ENCODE data around the gene CERKL.

The CERKL gene

GRCh38 chr2:181575024-181575649 lies 81.8 kb downstream of the CERKL start:
- DNase-seq (ENCODE audit: low read depth in 1 of 2, low spot score in 1 of 2), result no peak

GRCh38 chr2:181574321-181574720 lies 82.6 kb downstream of the CERKL start:
- DNase-seq (ENCODE audit: low read depth in 1 of 2, low spot score in 1 of 2), result no peak

GRCh38 chr2:181573140-181573736 lies 83.7 kb downstream of the CERKL start:
- DNase-seq (ENCODE audit: low read depth in 1 of 2, low spot score in 1 of 2), result no peak

- DNase-seq (ENCODE audit: low read depth in 1 of 2, low spot score in 1 of 2), result no peak
These were observed 85.9 kb downstream of the CERKL start for GRCh38 chr2:181570833-181571661.

GRCh38 chr2:181570059-181570458 lies 86.8 kb downstream of the CERKL start:
- no peak for DNase-seq (ENCODE audit: low read depth in 1 of 2, low spot score in 1 of 2)

- DNase-seq (ENCODE audit: low read depth in 1 of 2, low spot score in 1 of 2), result no peak
These were observed 90.4 kb downstream of the CERKL start for GRCh38 chr2:181566334-181567032.

- no peak for DNase-seq (ENCODE audit: low read depth in 1 of 2, low spot score in 1 of 2)
These were observed 93.7 kb downstream of the CERKL start for GRCh38 chr2:181563101-181563692.

- DNase-seq (ENCODE audit: low read depth in 1 of 2, low spot score in 1 of 2), result no peak
These were observed 98.5 kb downstream of the CERKL start for GRCh38 chr2:181558371-181558770.

GRCh38 chr2:181554061-181554830 lies 102.7 kb downstream of the CERKL start:
- no peak for DNase-seq (ENCODE audit: low read depth in 1 of 2, low spot score in 1 of 2)

- no peak for DNase-seq (ENCODE audit: low read depth in 1 of 2, low spot score in 1 of 2)
These were observed 103.7 kb downstream of the CERKL start for GRCh38 chr2:181553244-181553643.

- DNase-seq (ENCODE audit: low read depth in 1 of 2, low spot score in 1 of 2), result no peak
These were observed 104.1 kb downstream of the CERKL start for GRCh38 chr2:181552808-181553207.

- DNase-seq (ENCODE audit: low read depth in 1 of 2, low spot score in 1 of 2), result no peak
These were observed 110.8 kb downstream of the CERKL start for GRCh38 chr2:181546086-181546485.

- DNase-seq (ENCODE audit: low read depth in 1 of 2, low spot score in 1 of 2), result no peak
These were observed 114.7 kb downstream of the CERKL start for GRCh38 chr2:181542170-181542569.

- DNase-seq (ENCODE audit: low read depth in 1 of 2, low spot score in 1 of 2), result no peak
These were observed 116.5 kb downstream of the CERKL start for GRCh38 chr2:181540421-181540820.

GRCh38 chr2:181536730-181537129 lies 120.2 kb downstream of the CERKL start:
- DNase-seq (ENCODE audit: low read depth in 1 of 2, low spot score in 1 of 2), result no peak

- DNase-seq (ENCODE audit: low read depth in 1 of 2, low spot score in 1 of 2), result no peak
These were observed 128.5 kb downstream of the CERKL start for GRCh38 chr2:181528441-181528840.

- DNase-seq (ENCODE audit: low read depth in 1 of 2, low spot score in 1 of 2), result no peak
These were observed 129.8 kb downstream of the CERKL start for GRCh38 chr2:181527058-181527457.

- no peak for DNase-seq (ENCODE audit: low read depth in 1 of 2, low spot score in 1 of 2)
These were observed 130.9 kb downstream of the CERKL start for GRCh38 chr2:181526014-181526413.

- DNase-seq (ENCODE audit: low read depth in 1 of 2, low spot score in 1 of 2), result no peak
These were observed 133.1 kb downstream of the CERKL start for GRCh38 chr2:181523756-181524155.

- DNase-seq (ENCODE audit: low read depth in 1 of 2, low spot score in 1 of 2), result no peak
These were observed 136.7 kb downstream of the CERKL start for GRCh38 chr2:181520253-181520652.
